Keratinocyte (primary cell): ENCODE data around the gene SHROOM3.

Source experiments
- EZH2 ChIP-seq: IDR thresholded peaks from one replicate; pipeline ENCODE4 v1.6.1; 2012; ENCODE audit warnings: inconsistent platforms, mild to moderate bottlenecking, low read length, moderate library complexity
- TF ChIP-seq, protein P1 (sequence below), 3 experiments: IDR thresholded peaks in 1 of 3; conservative IDR thresholded peaks in 1 of 3; optimal IDR thresholded peaks in 1 of 3; 2 replicates in 2 of 3; 3 replicates in 1 of 3; pipeline versions ENCODE3 to v1.5.1; 2011; ENCODE audit warnings: low read length in 3 of 3, mild to moderate bottlenecking in 3 of 3, moderate library complexity in 2 of 3, control low read depth in 1 of 3, inconsistent platforms in 1 of 3; ENCODE audit not compliant: insufficient read depth in 2 of 3; ENCODE audit errors: extremely low read depth in 1 of 3

DNA sequence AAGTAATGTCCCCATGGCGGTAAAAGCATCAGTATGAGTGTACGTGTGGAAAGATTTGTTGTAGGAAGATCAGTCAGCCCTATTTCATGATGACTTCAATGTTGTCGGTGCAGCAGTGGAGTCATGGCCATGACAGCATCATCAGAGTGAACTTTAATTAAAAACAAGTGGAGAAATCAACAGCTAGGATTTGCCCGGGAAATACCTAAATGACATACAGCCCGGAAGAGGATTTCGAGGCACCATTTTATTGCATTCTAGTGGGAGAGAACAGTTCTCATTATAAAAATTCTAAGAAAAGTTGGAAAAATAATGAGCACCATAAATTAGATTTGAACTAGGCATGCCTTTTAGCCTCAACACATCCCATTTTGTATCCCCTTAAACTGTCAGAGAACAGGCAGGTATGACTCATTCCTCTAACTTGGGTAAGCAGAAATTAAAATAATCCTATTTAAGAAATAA, 170.1 kb downstream of the SHROOM3 start:
- TF ChIP-seq, protein P1, sequence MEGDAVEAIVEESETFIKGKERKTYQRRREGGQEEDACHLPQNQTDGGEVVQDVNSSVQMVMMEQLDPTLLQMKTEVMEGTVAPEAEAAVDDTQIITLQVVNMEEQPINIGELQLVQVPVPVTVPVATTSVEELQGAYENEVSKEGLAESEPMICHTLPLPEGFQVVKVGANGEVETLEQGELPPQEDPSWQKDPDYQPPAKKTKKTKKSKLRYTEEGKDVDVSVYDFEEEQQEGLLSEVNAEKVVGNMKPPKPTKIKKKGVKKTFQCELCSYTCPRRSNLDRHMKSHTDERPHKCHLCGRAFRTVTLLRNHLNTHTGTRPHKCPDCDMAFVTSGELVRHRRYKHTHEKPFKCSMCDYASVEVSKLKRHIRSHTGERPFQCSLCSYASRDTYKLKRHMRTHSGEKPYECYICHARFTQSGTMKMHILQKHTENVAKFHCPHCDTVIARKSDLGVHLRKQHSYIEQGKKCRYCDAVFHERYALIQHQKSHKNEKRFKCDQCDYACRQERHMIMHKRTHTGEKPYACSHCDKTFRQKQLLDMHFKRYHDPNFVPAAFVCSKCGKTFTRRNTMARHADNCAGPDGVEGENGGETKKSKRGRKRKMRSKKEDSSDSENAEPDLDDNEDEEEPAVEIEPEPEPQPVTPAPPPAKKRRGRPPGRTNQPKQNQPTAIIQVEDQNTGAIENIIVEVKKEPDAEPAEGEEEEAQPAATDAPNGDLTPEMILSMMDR (optimal IDR thresholded peaks at IDR 0.05 in 1 of 3, IDR thresholded peaks at IDR 0.05 in 1 of 3, conservative IDR thresholded peaks at IDR 0.05 in 1 of 3; ENCODE audit: extremely low read depth in 1 of 3, insufficient read depth in 2 of 3, low read length in 3 of 3), result no peak
- no peak for TF ChIP-seq EZH2
